GM12878 (cell line): ENCODE results near the gene ADGRE3. TPM values are rescaled to one million over a fixed set of nuclear protein-coding genes. Genes with fewer than 3 reads are reported as not detected.

Source experiments
- ATAC-seq: fragments of 200-7000 bp; cut with Tn5 transposase; 3 replicates; pipeline ENCODE4 v1.9.1; 2020; ENCODE audit warnings: mild to moderate bottlenecking, moderate library complexity
- BruUV-seq: library from RNA; stranded (reverse); fragments of 400-500 nt; replicated peaks from 2 replicates; lab custom pipeline; 2021; lab: Mats Ljungman, UMichigan
- CTCF ChIA-PET: fragments of 300-600 bp; sonication (Branson Sonifier 250); formaldehyde crosslinking; extraction: SDS; loops from one replicate; lab custom pipeline; 2021; ENCODE audit warnings: inconsistent platforms; lab: Yijun Ruan, JAX
- POLR2A ChIA-PET: fragments of 350-600 bp; formaldehyde crosslinking; extraction: SDS; loops from one replicate; lab custom pipeline; 2021; ENCODE audit warnings: inconsistent platforms; lab: Charles Lee
- RAD21 ChIA-PET: fragments of 300-600 bp; sonication (Branson Sonifier 250); formaldehyde crosslinking; loops from one replicate; lab custom pipeline; 2023; ENCODE audit warnings: antibody characterized with exemption; ENCODE audit not compliant: unreplicated experiment; lab: Charles Lee
- SMC1A ChIA-PET: fragments of 300-600 bp; sonication (Branson Sonifier 250); formaldehyde crosslinking; loops from one replicate; lab custom pipeline; 2023; ENCODE audit not compliant: unreplicated experiment, uncharacterized antibody; lab: Charles Lee
- DNase-seq: peaks from one replicate; pipeline ENCODE4 v3.0.0-alpha.2; 2011; ENCODE audit warnings: low read depth, low spot score
- FAIRE-seq: peaks from 3 replicates; lab custom pipeline; 2011; peaks lifted over from hg19 to GRCh38; lab: Jason Lieb, UNC
- H2AFZ ChIP-seq: 2 replicates; pipeline ENCODE4 v1.6.0; 2011; ENCODE audit warnings: low read depth, low read length, control low read depth; ENCODE audit not compliant: control insufficient read depth
- H3K27ac ChIP-seq: 2 replicates; pipeline ENCODE4 v1.5.1; 2011; ENCODE audit warnings: control low read depth; ENCODE audit not compliant: control insufficient read depth, insufficient read depth
- H3K27me3 ChIP-seq, 2 experiments: replicated peaks in 1 of 2; 2 replicates each; pipeline versions ENCODE4 v1.6.0 to v1.6.1; 2011; ENCODE audit warnings: low read length in 1 of 2; ENCODE audit not compliant: control insufficient read depth in 2 of 2, insufficient read depth in 2 of 2
- H3K36me3 ChIP-seq, 2 experiments: 2 replicates each; pipeline ENCODE4 v1.5.1; 2011; ENCODE audit warnings: low read length in 1 of 2; ENCODE audit not compliant: control insufficient read depth in 2 of 2, insufficient read depth in 2 of 2
- H3K4me1 ChIP-seq: 2 replicates; pipeline ENCODE4 v1.6.1; 2011; ENCODE audit warnings: mild to moderate bottlenecking, low read length, moderate library complexity, mixed read lengths; ENCODE audit not compliant: control insufficient read depth, insufficient read depth
- H3K4me2 ChIP-seq: 2 replicates; pipeline ENCODE4 v1.6.0; 2011; ENCODE audit warnings: control low read depth; ENCODE audit not compliant: control insufficient read depth, insufficient read depth
- H3K4me3 ChIP-seq: fragments of 200-600 bp; sonication (generic); 2 replicates; pipeline ENCODE4 v1.5.1; 2016
- H3K79me2 ChIP-seq: 2 replicates; pipeline ENCODE4 v1.6.0; 2011; ENCODE audit warnings: low read length; ENCODE audit not compliant: control insufficient read depth, insufficient read depth
- H3K9ac ChIP-seq: 2 replicates; pipeline ENCODE4 v1.8.0; 2011; ENCODE audit warnings: low read length, control low read depth, mixed read lengths; ENCODE audit not compliant: control insufficient read depth, insufficient read depth
- H3K9me3 ChIP-seq: replicated peaks from 3 replicates; pipeline ENCODE4 v1.5.1; 2011; ENCODE audit warnings: mild to moderate bottlenecking, low read length; ENCODE audit not compliant: control insufficient read depth, insufficient read depth
- H4K20me1 ChIP-seq: 2 replicates; pipeline ENCODE4 v1.6.0; 2011; ENCODE audit not compliant: control insufficient read depth, insufficient read depth
- CHD1 ChIP-seq: IDR thresholded peaks from 2 replicates; pipeline ENCODE4 v1.6.1; 2012; ENCODE audit warnings: low read depth, low read length, improper control_type of control experiment
- EP300 ChIP-seq, 2 experiments: fragments of 150-350 bp in 1 of 2; IDR thresholded peaks; 2 replicates each; pipeline ENCODE4 v1.6.1; 2011 to 2012; ENCODE audit warnings: low read depth in 2 of 2, low read length in 2 of 2, borderline replicate concordance in 1 of 2, improper control_type of control experiment in 1 of 2, inconsistent platforms in 1 of 2; ENCODE audit not compliant: control insufficient read depth in 1 of 2
- EZH2 ChIP-seq: IDR thresholded peaks from 2 replicates; pipeline ENCODE4 v1.6.1; 2012; ENCODE audit warnings: low read depth, mild to moderate bottlenecking, control low read depth, inconsistent platforms, low read length, borderline replicate concordance; ENCODE audit not compliant: control insufficient read depth
- IKZF1 ChIP-seq: fragments of 450-650 bp; conservative IDR thresholded peaks from 2 replicates; pipeline ENCODE4 v1.6.1; 2017; ENCODE audit warnings: antibody characterized with exemption, mild to moderate bottlenecking
- JUND ChIP-seq: IDR thresholded peaks from 2 replicates; pipeline ENCODE4 v1.6.1; 2012; ENCODE audit warnings: low read depth, mild to moderate bottlenecking, low read length, improper control_type of control experiment, moderate library complexity
- KAT2A ChIP-seq: conservative IDR thresholded peaks from 2 replicates; pipeline ENCODE4 v1.6.1; 2011; ENCODE audit warnings: low read depth, low read length; ENCODE audit not compliant: control insufficient read depth
- MEF2A ChIP-seq: IDR thresholded peaks from 2 replicates; pipeline ENCODE4 v1.6.1; 2011; ENCODE audit warnings: low read depth, mild to moderate bottlenecking, low read length, moderate library complexity; ENCODE audit not compliant: insufficient read depth
- MYC ChIP-seq: IDR thresholded peaks from 2 replicates; pipeline ENCODE4 v1.6.1; 2011; ENCODE audit warnings: mild to moderate bottlenecking, low read length, moderate library complexity, inconsistent platforms; ENCODE audit not compliant: insufficient read depth, insufficient replicate concordance, insufficient read length, severe bottlenecking
- PML ChIP-seq: IDR thresholded peaks from 2 replicates; pipeline ENCODE4 v1.6.1; 2012; ENCODE audit warnings: low read length, inconsistent platforms
- POLR2A ChIP-seq: IDR thresholded peaks from 2 replicates; pipeline ENCODE4 v1.6.1; 2011; ENCODE audit warnings: low read depth, mild to moderate bottlenecking, low read length
- RELA ChIP-seq: fragments of 450-650 bp; IDR thresholded peaks from 2 replicates; pipeline ENCODE4 v1.8.0; 2014; ENCODE audit warnings: borderline replicate concordance; ENCODE audit not compliant: partially characterized antibody
- REST ChIP-seq: IDR thresholded peaks from 2 replicates; pipeline ENCODE4 v1.6.1; 2012; ENCODE audit warnings: mild to moderate bottlenecking, low read depth, low read length
- SMARCA5 ChIP-seq: fragments of 450-650 bp; IDR thresholded peaks from 2 replicates; pipeline ENCODE4 v1.6.1; 2017; ENCODE audit warnings: mild to moderate bottlenecking
- SPI1 ChIP-seq: IDR thresholded peaks from 2 replicates; pipeline ENCODE4 v1.6.1; 2011; ENCODE audit warnings: low read depth, mild to moderate bottlenecking, low read length, moderate library complexity, borderline replicate concordance; ENCODE audit not compliant: insufficient read depth
- ZNF592 ChIP-seq: fragments of 450-650 bp; IDR thresholded peaks from 2 replicates; pipeline ENCODE4 v1.6.1; 2017; ENCODE audit warnings: mild to moderate bottlenecking, moderate library complexity
- WGBS: methylation state at CpG from one replicate; pipeline ENCODE4 v1.1.6; 2016; ENCODE audit warnings: low lambda C conversion rate; ENCODE audit not compliant: insufficient replicate concordance, insufficient coverage; ENCODE audit errors: missing lambda C conversion rate; 5-methylcytosine and 5-hydroxymethylcytosine counted together
- in situ Hi-C: fragments of 300-500 bp; cut with MboI; formaldehyde crosslinking; loops from 9 replicates; pipeline ENCODE4 v1.14.3; 2018; ENCODE audit warnings: mixed read lengths
- intact Hi-C: fragments of 100-400 bp; cut with micrococcal nuclease; formaldehyde crosslinking; loops from one replicate; pipeline ENCODE4 v1.14.2; 2022; ENCODE audit not compliant: unreplicated experiment
- polyA plus RNA-seq, 11 experiments: library from polyadenylated mRNA; depleted of rRNA in 4 of 11; unstranded in 6 of 11; stranded (reverse) in 5 of 11; fragments of >200 nt; fragmentation: Nextera tagmentation in 4 of 11; fragmentation: Illumina TruSeq in 1 of 11; extraction: Ambion mirVana in 4 of 11; extraction: Trizol in 1 of 11; gene quantifications; 1 replicate in 1 of 11; 2 replicates in 10 of 11; pipeline versions ENCODE4 v1.2.1 to v1.2.3, GENCODE V29; 2011 to 2016; ENCODE audit warnings: inconsistent platforms in 2 of 11, missing spikeins in 2 of 11, low read depth in 1 of 11
- total RNA-seq, 4 experiments: library from RNA; depleted of rRNA in 3 of 4; stranded (reverse); fragments of >200 nt in 3 of 4; fragmentation: Illumina TruSeq in 1 of 4; extraction: Trizol in 1 of 4; gene quantifications; 2 replicates each; pipeline versions ENCODE4 v1.2.1 to v1.2.3, GENCODE V29; 2013 to 2021

ADGRE3 gene
- total and polyA plus RNA-seq, 10 of the 15 experiments (the other 5 are each of a cell fraction or from before 2014, with no cell fraction given), result 0.04 to 0.10 (median 0.05) TPM; not detected in 6

- TF ChIP-seq IKZF1, result peak; percentile 71
- TF ChIP-seq MEF2A, result peak; percentile 65; the same call in 1 of the 2 replicates
- no peak for TF ChIP-seq JUND
- TF ChIP-seq SPI1, result peak; percentile 91
- TF ChIP-seq MYC, result no peak
Observed at GRCh38 chr19:14603990-14604387, 70.7 kb downstream of the ADGRE3 start (continued).

- POLR2A ChIA-PET, result interaction anchor here (0.7 kb wide), 1 partner anchor 83 kb away, joined by 5 read pairs; no protein-coding TSS in a partner anchor
- no peaks in the 10 kb centered on the region for H4K20me1 ChIP-seq
- no peak overlapping the region for H3K27ac ChIP-seq
- H3K4me1 ChIP-seq, result peaks cover 23% of the 10 kb centered on the region
- H3K9ac ChIP-seq, result no peak overlapping the region
- H3K9me3 ChIP-seq, result peaks cover 7% of the 10 kb centered on the region; the same call in 2 of the 3 replicates
- DNase-seq (no peak), ATAC-seq (no peak), FAIRE-seq (no peak)
- peaks cover 21 to 30% of the 10 kb centered on the region in 2 experiments for H3K36me3 ChIP-seq
- RAD21 ChIA-PET, result no interaction called here
- H2AFZ ChIP-seq, result no peak overlapping the region
- peaks cover 7% of the 10 kb centered on the region for H3K79me2 ChIP-seq
- CTCF ChIA-PET, result interaction anchor here (3.2 kb wide), 1 partner anchor 86 kb away, joined by 25 read pairs; no protein-coding TSS in a partner anchor
- in situ Hi-C loops, result loop anchor here (25.0 kb wide), 1 partner anchor 1988 kb away; no protein-coding TSS in a partner anchor
- 95% methylated on average over 8 of the region's 8 CpGs for WGBS
- no TSS peak for BruUV-seq
- no peaks in the 10 kb centered on the region for H3K27me3 ChIP-seq
- no peak overlapping the region for H3K4me3 ChIP-seq
- intact Hi-C loops, result no loop called here
- no peak overlapping the region for H3K4me2 ChIP-seq
- SMC1A ChIA-PET, result no interaction called here
- no peak for TF ChIP-seq KAT2A
- no peak for TF ChIP-seq RELA
- no peak for TF ChIP-seq REST
- TF ChIP-seq EZH2, result no peak
- TF ChIP-seq EP300 (IDR thresholded peaks at IDR 0.05; ENCODE audit: borderline replicate concordance in 1 of 2, control insufficient read depth in 1 of 2, low read depth in 2 of 2, low read length in 2 of 2), result no peak
- no peak for TF ChIP-seq ZNF592
- no peak for TF ChIP-seq CHD1
- TF ChIP-seq POLR2A, result peak; percentile 63
- peak; percentile 66; the same call in 1 of the 2 replicates for TF ChIP-seq SMARCA5
- TF ChIP-seq PML, result 0 out of 2 replicates have a peak, but pooled peaks have one; percentile 34
Observed at GRCh38 chr19:14599548-14600147, 75.0 kb downstream of the ADGRE3 start.
